NCI-H2081 (cell line): Measurements from ENCODE around the gene FAT1.

Experiments
- DNase-seq, 2 experiments: peaks; one replicate each; lab custom pipeline; 2025; lab: John Stamatoyannopoulos, UW

The FAT1 gene

GRCh38 chr4:186724058-186724863 lies 605 bp upstream of the FAT1 start:
- DNase-seq, result no peak

DNA sequence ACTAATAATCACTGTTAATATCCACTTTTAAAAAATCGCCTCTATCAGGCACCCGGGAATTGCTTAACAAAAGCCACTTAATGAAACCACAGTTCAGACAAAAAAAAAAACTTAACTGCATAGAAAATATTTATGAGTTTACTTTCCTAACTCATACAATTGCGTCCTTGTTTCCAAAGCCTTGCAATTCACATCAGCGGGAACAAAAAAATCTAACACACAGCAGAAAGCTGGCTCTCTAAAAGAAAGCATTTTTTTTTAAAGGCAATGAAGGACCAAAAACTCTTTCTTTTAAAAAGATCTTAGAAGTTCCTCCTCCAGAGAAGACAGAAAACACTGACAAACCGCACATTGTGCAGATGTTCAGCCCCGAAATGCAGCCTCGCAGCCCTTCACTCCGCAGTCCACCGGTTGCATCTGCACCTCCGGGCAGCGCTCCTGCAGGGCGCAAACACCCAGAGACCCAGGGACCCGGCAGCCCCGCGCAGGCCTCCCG lies 812 bp downstream of the FAT1 start:
- DNase-seq, result no peak

DNA sequence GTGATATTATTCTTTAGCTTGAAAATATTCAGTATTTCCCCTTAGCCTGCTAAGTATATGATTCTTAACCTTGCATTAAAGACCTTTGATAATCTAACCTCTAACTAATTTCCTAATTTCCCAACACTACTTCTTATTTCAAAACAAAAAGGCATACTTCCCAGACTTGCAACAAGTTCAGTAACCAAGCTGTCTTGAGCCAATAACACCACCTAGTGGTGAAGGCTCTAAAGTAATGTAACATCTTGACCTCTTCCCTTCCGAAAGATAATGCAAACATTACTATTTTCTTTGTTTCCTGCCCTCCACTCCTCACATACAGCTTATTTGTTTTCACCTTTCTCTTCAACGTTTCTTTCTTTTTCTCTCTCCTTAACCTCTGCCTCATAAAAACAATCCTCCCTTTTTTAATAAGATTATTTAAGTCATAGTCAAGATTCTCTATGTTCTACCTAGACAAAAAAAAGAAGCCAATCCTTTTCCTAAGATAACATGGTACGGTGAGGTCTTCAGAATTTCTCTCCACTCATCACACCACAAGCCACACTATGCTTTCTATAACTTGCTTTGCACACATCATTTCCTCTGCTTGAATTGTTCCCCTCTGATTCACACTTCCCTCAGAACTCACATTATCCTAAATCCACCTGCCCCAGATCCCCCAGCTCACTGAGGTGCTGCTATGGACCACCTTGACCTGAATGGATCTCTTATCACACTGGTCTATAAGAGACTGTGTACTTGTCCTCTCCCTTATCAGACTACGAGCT lies 3.5 kb downstream of the FAT1 start:
- peak in 1 of 2 experiments; percentile 43 for DNase-seq

DNA sequence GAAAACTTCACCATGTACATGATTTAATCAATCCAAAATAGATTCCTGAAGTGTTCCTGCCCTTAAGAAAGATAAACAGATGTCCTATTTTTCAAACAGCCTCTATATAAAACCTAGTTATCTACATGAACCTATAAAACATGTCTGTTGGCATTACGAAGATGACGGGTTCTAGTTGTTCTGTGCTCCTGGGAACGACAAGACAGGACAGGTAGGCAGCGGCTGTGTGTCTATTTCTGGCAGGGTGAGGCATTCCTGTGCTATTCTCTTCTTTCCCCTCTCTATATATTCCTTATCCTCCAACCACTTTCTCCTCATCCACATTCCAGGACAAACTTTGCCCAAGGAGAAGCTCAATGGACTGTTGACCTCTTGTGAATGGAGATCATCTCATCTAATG lies 6.1 kb downstream of the FAT1 start:
- DNase-seq, result no peak

DNA sequence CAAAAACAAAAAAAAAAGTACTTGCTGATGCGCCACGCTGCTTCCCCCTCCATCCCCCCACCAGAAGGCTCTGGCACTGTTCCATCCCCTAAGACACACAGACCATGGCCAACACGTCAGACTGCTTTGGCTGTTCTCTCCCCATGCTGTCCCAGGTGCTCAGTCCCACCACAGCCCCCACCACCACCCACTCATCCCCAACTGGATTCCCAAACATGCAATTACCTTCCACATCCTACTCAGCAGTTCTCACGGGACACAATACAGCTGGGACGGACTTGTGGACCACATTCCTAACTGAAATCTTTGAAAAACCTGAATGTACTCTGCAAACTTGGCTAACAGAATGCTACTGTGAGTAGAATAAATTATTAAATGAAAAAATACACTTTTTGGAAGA lies 8.6 kb downstream of the FAT1 start:
- no peak for DNase-seq

DNA sequence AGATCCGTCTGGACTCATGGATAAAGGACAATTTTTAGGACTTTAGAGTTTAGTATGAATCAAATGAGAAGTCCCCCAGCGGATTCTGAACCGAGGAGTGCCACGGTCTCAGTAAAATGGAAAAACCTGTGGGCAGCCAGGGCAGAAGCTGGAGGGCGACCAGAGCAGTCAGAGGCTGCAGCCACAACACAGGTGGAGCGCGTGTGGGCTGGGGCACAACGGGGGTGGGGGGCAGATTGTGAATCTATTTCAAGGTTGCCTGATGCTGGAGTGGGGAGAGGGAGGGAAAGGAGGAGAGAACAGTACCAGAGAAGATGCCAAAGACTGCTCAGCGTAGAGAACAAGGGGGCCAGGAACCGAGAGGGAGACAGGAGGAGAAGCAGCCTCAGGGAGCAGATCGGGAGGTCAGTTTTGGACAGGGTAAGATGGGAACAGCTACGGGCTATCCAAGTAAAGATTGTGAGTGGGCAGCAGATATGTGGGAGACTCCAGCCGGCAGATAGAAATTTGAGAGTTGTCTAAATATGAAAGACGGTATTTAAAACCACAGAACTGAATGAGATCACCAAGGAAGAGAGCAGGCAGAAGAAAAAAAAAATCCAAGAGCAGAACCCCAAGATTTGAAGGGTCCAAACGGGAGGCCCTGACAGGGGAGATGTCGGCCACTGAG lies 9.5 kb downstream of the FAT1 start:
- DNase-seq, result no peak

DNA sequence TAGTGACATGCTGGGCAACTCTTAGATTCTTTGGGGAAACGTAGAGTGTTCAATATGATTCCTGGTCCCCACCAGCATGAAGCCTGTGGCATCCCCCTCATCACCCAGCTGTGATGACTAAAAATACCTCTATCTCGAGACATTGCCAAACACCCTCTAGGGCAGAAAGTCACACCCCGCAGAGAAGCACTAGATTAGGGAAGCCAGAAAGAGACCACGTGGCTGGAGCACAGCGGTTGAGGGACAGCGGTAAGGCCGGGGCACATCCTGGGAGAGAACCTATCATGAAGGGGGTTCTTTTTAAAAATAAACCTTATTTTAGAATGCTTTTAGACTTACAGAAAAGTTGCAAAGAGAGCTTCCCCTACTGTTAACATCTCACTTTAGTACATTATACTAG lies 11.0 kb downstream of the FAT1 start:
- no peak for DNase-seq

- no peak for DNase-seq
These were observed 13.0 kb downstream of the FAT1 start for GRCh38 chr4:186710521-186711119.

GRCh38 chr4:186709517-186709916 lies 14.1 kb downstream of the FAT1 start:
- no peak for DNase-seq

- DNase-seq, result no peak
These were observed 15.1 kb downstream of the FAT1 start for GRCh38 chr4:186708554-186708953.

GRCh38 chr4:186707996-186708395 lies 15.7 kb downstream of the FAT1 start:
- DNase-seq, result no peak

DNA sequence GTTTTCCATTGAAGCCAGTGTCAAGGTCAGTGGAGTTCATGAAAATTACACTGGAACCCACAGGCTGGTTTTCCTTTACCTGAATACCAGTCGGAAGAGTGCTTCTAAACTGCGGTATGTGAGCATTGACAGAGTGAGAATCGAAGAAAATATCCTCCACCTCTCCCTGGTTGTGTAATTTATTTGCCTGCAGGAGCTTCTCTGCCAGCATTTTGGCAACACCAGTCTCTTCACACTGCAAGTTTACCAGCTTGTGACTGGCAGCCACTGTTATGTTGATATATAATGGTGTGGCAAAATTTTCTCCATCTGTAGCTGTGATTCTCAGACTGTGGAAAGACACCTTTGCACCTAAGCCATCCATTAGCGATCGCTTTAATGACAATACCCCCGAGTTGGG lies 16.1 kb downstream of the FAT1 start:
- no peak for DNase-seq

GRCh38 chr4:186704057-186704456 lies 19.6 kb downstream of the FAT1 start:
- DNase-seq, result no peak

DNA sequence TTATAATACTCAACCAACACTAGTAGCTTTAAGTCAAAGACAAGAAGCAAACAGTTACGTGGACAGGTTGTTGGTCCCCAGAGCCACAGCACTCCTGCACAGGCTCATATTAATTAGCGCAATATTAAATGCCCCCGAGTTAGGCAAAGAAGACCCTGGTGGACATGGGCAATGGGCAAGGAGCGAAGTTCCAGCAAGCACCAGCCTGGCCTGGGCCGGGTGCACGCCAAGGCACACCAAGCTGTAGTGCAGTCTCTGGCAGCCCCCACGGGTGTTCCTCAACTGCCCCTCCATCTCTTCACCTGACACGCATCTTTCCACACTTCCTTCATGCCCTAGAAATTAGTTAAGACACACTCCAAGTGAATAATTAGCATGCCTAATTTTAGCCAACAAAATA lies 20.1 kb downstream of the FAT1 start:
- DNase-seq, result no peak

GRCh38 chr4:186702940-186703339 lies 20.7 kb downstream of the FAT1 start:
- no peak for DNase-seq

DNA sequence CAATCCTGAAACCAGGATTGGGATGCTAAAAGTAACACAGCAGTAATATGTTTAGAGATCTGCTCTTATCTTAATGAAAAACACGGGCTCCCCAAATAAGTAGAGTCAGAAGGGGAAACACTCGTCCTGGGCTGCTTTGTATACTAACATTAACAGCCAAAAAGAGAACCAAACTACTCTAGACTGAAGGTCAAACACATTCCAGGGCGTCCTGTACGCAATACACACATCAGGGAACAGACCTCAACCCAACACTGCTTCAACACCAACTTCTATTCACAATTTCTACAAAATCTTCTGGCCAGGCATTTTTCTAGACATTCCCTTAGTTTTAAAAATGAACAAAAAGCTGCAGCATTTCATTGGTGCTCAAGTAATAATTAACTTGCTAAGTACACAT lies 21.4 kb downstream of the FAT1 start:
- DNase-seq, result no peak

DNA sequence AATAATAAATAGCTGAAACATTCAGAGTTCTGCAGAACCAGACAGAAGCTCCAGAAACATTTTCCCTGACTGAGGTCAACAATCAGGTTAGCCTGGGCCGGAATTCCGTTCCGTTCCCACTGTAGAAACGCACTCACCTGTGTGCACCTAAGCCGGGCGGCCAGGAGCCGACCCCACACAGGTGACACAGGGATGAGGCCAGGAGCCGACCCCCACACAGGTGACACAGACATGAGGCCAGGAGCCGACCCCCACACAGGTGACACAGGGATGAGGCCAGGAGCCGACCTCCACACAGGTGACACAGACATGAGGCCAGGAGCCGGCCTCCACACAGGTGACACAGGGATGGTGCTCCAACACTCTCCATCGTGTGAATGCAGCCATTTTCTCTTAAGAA lies 21.9 kb downstream of the FAT1 start:
- no peak for DNase-seq

DNA sequence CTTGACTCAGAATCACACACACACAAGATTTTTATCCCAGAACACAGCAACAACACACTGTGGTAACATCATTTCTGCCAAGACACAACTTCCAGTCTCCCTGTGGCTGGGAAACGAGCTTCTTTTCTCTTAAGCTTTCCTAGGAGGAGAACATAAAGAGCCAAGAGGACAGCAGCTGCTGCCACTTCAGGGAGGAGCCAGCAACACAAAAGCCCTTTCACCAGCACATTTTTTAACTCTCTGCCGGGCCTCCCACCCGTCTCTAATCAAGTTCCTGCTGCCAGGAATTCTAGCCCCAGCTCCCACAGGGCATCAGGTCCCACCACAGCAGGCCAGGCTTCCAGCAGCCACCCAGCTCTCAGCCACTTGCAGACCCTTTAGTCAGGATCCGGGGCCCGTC lies 22.4 kb downstream of the FAT1 start:
- no peak for DNase-seq

GRCh38 chr4:186700746-186701145 lies 22.9 kb downstream of the FAT1 start:
- DNase-seq, result no peak

GRCh38 chr4:186699881-186700397 lies 23.7 kb downstream of the FAT1 start:
- no peak for DNase-seq

DNA sequence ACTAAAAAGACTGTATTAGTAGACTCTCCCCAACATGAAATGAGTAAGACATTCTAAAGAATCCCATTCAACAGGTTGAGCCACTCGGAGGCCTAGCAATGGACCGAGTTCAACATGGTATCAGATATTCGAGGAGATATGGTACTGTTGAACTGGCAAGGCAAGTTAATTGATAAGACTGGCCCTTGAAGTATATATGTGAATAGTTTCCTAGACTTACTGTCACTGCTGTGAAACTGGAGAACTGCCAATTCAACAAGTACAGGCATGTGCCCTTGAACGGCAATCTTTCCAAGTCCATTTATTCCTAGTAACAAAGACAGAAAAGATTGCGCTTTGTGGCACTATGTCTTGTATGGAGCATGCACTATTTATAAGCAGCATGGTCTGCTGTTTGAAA lies 24.4 kb downstream of the FAT1 start:
- DNase-seq, result no peak

DNA sequence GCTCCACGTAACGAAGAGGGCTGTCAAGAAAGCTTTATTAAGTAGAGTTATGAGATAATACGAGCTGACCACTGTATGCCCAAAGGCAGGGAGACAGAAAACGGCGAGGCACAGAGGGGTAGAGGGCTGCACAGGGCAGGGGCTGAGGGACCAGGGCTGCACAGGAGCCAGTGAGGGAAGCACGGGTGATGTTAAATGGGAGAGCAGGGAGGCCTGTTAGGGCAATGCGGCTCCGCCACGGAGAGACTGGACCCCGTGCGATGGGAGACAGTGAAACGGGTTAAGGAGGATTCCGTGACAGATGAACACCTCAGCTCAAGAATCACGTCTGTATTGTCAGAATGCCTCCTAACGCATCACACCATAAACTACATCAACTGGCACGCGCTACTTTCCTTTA lies 25.1 kb downstream of the FAT1 start:
- no peak for DNase-seq
